ENCODE measurements around the gene MOB1A. TPM values are rescaled to one million over a fixed set of nuclear protein-coding genes. Genes with fewer than 3 reads are reported as not detected.
"Not testable (repeated sequence)": the region's sequence is repeated elsewhere in the genome, so short reads cannot be mapped to it uniquely, and the experiment has no call there.

Gene MOB1A
- total and polyA plus RNA-seq, 4 experiments from 2014 or later, result 135 to 203 (median 139) TPM

- peaks cover 0 to 1% (median 0%) of the 10 kb centered on the region in 4 donors for H3K4me1 Mint-ChIP-seq
- peaks cover 2 to 3% of the 10 kb centered on the region in 2 donors for H3K36me3 Mint-ChIP-seq
- Histone ChIP-seq H3K4me1 (ENCODE audit: insufficient read depth, low read length) (no peaks in the 10 kb centered on the region), H3K27ac (ENCODE audit: low read depth, low read length) (no peak overlapping the region), H3K9me3 (ENCODE audit: control insufficient read depth in 1 of 2, low read length in 2 of 2) (no peaks in the 10 kb centered on the region), H3K27me3 (ENCODE audit: insufficient read depth, low read length) (no peaks in the 10 kb centered on the region), H3K4me3 (ENCODE audit: low read length in 2 of 2) (no peak overlapping the region), H3K36me3 (ENCODE audit: insufficient read depth, low read length) (no peaks in the 10 kb centered on the region)
- peaks cover 11 to 12% of the 10 kb centered on the region in 2 donors for H3K27me3 Mint-ChIP-seq
- H3K4me3 Mint-ChIP-seq, result no peak overlapping the region
- ChIA-PET CTCF (ENCODE audit: partially characterized antibody) (no interaction called here), POLR2A (ENCODE audit: partially characterized antibody) (no interaction called here)
- H3K9me3 Mint-ChIP-seq, result peaks cover 0 to 9% (median under 1%) of the 10 kb centered on the region in 8 donors
- intact Hi-C loops (cut with micrococcal nuclease), result no loop called here
- DNase-seq, result no peak
- no peak overlapping the region for H3K27ac Mint-ChIP-seq
These were observed 50.5 kb downstream of the MOB1A start for GRCh38 chr2:74128206-74128605.

GRCh38 chr2:74123955-74124354 lies 54.7 kb downstream of the MOB1A start:
- H3K27ac Mint-ChIP-seq; H3K27me3 Mint-ChIP-seq; H3K36me3 ChIP-seq (ENCODE audit: insufficient read depth, low read length); intact Hi-C loops (cut with micrococcal nuclease); H3K27ac ChIP-seq (ENCODE audit: low read depth, low read length); H3K4me1 Mint-ChIP-seq; H3K27me3 ChIP-seq (ENCODE audit: insufficient read depth, low read length); DNase-seq; POLR2A ChIA-PET (ENCODE audit: partially characterized antibody); H3K4me3 ChIP-seq (ENCODE audit: low read length in 2 of 2); H3K4me1 ChIP-seq (ENCODE audit: insufficient read depth, low read length); CTCF ChIA-PET (ENCODE audit: partially characterized antibody); H3K9me3 ChIP-seq (ENCODE audit: control insufficient read depth in 1 of 2, low read length in 2 of 2); H3K4me3 Mint-ChIP-seq: not testable (repeated sequence)
- peaks cover 3 to 12% of the 10 kb centered on the region in 2 donors for H3K36me3 Mint-ChIP-seq
- peaks cover 3 to 25% (median 16%) of the 10 kb centered on the region in 8 donors for H3K9me3 Mint-ChIP-seq

GRCh38 chr2:74121846-74122245 lies 56.8 kb downstream of the MOB1A start:
- peak overlapping the region in 3 of 8 donors; percentile 12 to 61 (median 31) for H3K4me3 Mint-ChIP-seq
- H3K9me3 ChIP-seq (ENCODE audit: control insufficient read depth in 1 of 2, low read length in 2 of 2); H3K27ac ChIP-seq (ENCODE audit: low read depth, low read length); intact Hi-C loops (cut with micrococcal nuclease); H3K27ac Mint-ChIP-seq; H3K4me3 ChIP-seq (ENCODE audit: low read length in 2 of 2); H3K4me1 ChIP-seq (ENCODE audit: insufficient read depth, low read length); H3K36me3 ChIP-seq (ENCODE audit: insufficient read depth, low read length); H3K27me3 Mint-ChIP-seq; DNase-seq; H3K27me3 ChIP-seq (ENCODE audit: insufficient read depth, low read length): not testable (repeated sequence)
- H3K9me3 Mint-ChIP-seq, result peaks cover 3 to 25% (median 16%) of the 10 kb centered on the region in 8 donors
- H3K4me1 Mint-ChIP-seq, result peaks cover 4 to 11% (median 7%) of the 10 kb centered on the region in 4 donors
- H3K36me3 Mint-ChIP-seq, result peaks cover 3 to 12% of the 10 kb centered on the region in 2 donors
- ChIA-PET CTCF (ENCODE audit: partially characterized antibody) (interaction anchor here (1.0 to 2.7 kb wide), 7 partner anchors 11 to 888 kb away, joined by 3 to 16 read pairs (median 6); partner anchors contain the start of genes BOLA3, CCT7 and PRADC1), POLR2A (ENCODE audit: partially characterized antibody) (interaction anchor here (2.2 to 3.3 kb wide), 3 partner anchors 26 to 135 kb away, joined by 13 to 23 read pairs (median 15); partner anchors contain the start of genes BOLA3 and MTHFD2)

GRCh38 chr2:74119912-74120825 lies 58.5 kb downstream of the MOB1A start:
- H3K9me3 Mint-ChIP-seq, result peaks cover 3 to 25% (median 16%) of the 10 kb centered on the region in 8 donors
- H3K27ac Mint-ChIP-seq, result peak overlapping the region; percentile 79 to 97 (median 92)
- H3K27me3 Mint-ChIP-seq, result peaks cover 0 to under 1% of the 10 kb centered on the region in 2 donors
- H3K27ac ChIP-seq (ENCODE audit: low read depth, low read length), result peak overlapping the region; percentile 70
- peak overlapping the region; percentile 33 to 94 for H3K4me3 ChIP-seq (ENCODE audit: low read length in 2 of 2)
- H3K4me3 Mint-ChIP-seq, result peak overlapping the region; percentile 85 to 92 (median 88)
- no peaks in the 10 kb centered on the region for H3K27me3 ChIP-seq (ENCODE audit: insufficient read depth, low read length)
- H3K36me3 Mint-ChIP-seq, result peaks cover 3 to 12% of the 10 kb centered on the region in 2 donors
- H3K36me3 ChIP-seq (ENCODE audit: insufficient read depth, low read length), result no peaks in the 10 kb centered on the region
- peak; percentile 79 to 85 (median 80) for DNase-seq
- peaks cover 4 to 11% (median 7%) of the 10 kb centered on the region in 4 donors for H3K4me1 Mint-ChIP-seq
- CTCF ChIA-PET (ENCODE audit: partially characterized antibody), result interaction anchor here (0.6 to 2.7 kb wide), 19 partner anchors 9 to 363 kb away, joined by 3 to 16 read pairs (median 5); partner anchors contain the start of genes BOLA3, CCDC142, DGUOK and MOB1A
- POLR2A ChIA-PET (ENCODE audit: partially characterized antibody), result interaction anchor here (0.7 to 3.3 kb wide), 21 partner anchors 23 to 384 kb away, joined by 3 to 25 read pairs (median 4); partner anchors contain the start of genes BOLA3, DGUOK, MOB1A and MTHFD2
- H3K9me3 ChIP-seq (ENCODE audit: control insufficient read depth in 1 of 2, low read length in 2 of 2), result no peaks in the 10 kb centered on the region
- intact Hi-C loops (cut with micrococcal nuclease), result loop anchor here (1.0 kb wide), 4 partner anchors 27 to 194 kb away; partner anchors contain the start of genes BOLA3, DGUOK, MOB1A and MTHFD2
- no peaks in the 10 kb centered on the region for H3K4me1 ChIP-seq (ENCODE audit: insufficient read depth, low read length)

GRCh38 chr2:74119339-74119738 lies 59.3 kb downstream of the MOB1A start:
- Mint-ChIP-seq H3K9me3 (peaks cover 3 to 25% (median 15%) of the 10 kb centered on the region in 8 donors), H3K36me3 (peaks cover 3 to 12% of the 10 kb centered on the region in 2 donors), H3K27ac (peak overlapping the region in 1 of 7 donors; percentile 79), H3K4me3 (peak overlapping the region in 1 of 8 donors; percentile 27), H3K4me1 (peaks cover 4 to 11% (median 7%) of the 10 kb centered on the region in 4 donors), H3K27me3 (peaks cover 2 to 3% of the 10 kb centered on the region in 2 donors)
- CTCF ChIA-PET (ENCODE audit: partially characterized antibody), result no interaction called here
- Histone ChIP-seq H3K36me3 (ENCODE audit: insufficient read depth, low read length) (no peaks in the 10 kb centered on the region), H3K9me3 (ENCODE audit: control insufficient read depth in 1 of 2, low read length in 2 of 2) (no peaks in the 10 kb centered on the region), H3K27me3 (ENCODE audit: insufficient read depth, low read length) (no peaks in the 10 kb centered on the region), H3K27ac (ENCODE audit: low read depth, low read length) (peak overlapping the region; percentile 70), H3K4me1 (ENCODE audit: insufficient read depth, low read length) (no peaks in the 10 kb centered on the region), H3K4me3 (ENCODE audit: low read length in 2 of 2) (no peak overlapping the region)
- no peak for DNase-seq
- intact Hi-C loops (cut with micrococcal nuclease), result no loop called here
- POLR2A ChIA-PET (ENCODE audit: partially characterized antibody), result interaction anchor here (2.7 to 3.3 kb wide), 2 partner anchors 80 to 132 kb away, joined by 13 to 15 read pairs; partner anchors contain the start of gene MTHFD2

- ChIA-PET CTCF (ENCODE audit: partially characterized antibody) (interaction anchor here (3.0 kb wide), 1 partner anchor 10 kb away, joined by 13 read pairs; no protein-coding TSS in a partner anchor), POLR2A (ENCODE audit: partially characterized antibody) (interaction anchor here (1.3 kb wide), 1 partner anchor 88 kb away, joined by 3 read pairs; no protein-coding TSS in a partner anchor)
- H3K9me3 ChIP-seq (ENCODE audit: control insufficient read depth in 1 of 2, low read length in 2 of 2), result no peaks in the 10 kb centered on the region
- intact Hi-C loops (cut with micrococcal nuclease), result no loop called here
- no peak overlapping the region for H3K27ac ChIP-seq (ENCODE audit: low read depth, low read length)
- H3K4me3 Mint-ChIP-seq, result no peak overlapping the region
- H3K36me3 ChIP-seq (ENCODE audit: insufficient read depth, low read length), result no peaks in the 10 kb centered on the region
- peaks cover 3 to 8% of the 10 kb centered on the region in 2 donors for H3K27me3 Mint-ChIP-seq
- H3K4me1 Mint-ChIP-seq, result no peaks in the 10 kb centered on the region
- H3K27ac Mint-ChIP-seq, result no peak overlapping the region
- no peak for DNase-seq
- H3K9me3 Mint-ChIP-seq, result peaks cover 0 to 4% (median 0%) of the 10 kb centered on the region in 8 donors
- H3K27me3 ChIP-seq (ENCODE audit: insufficient read depth, low read length), result no peaks in the 10 kb centered on the region
- H3K4me1 ChIP-seq (ENCODE audit: insufficient read depth, low read length), result no peaks in the 10 kb centered on the region
- no peak overlapping the region for H3K4me3 ChIP-seq (ENCODE audit: low read length in 2 of 2)
- peaks cover 2 to 4% of the 10 kb centered on the region in 2 donors for H3K36me3 Mint-ChIP-seq
These were observed 67.3 kb downstream of the MOB1A start for GRCh38 chr2:74111380-74111779.

GRCh38 chr2:74110537-74110936 lies 68.1 kb downstream of the MOB1A start:
- no peaks in the 10 kb centered on the region for H3K4me1 ChIP-seq (ENCODE audit: insufficient read depth, low read length)
- CTCF ChIA-PET (ENCODE audit: partially characterized antibody), result interaction anchor here (1.0 to 3.0 kb wide), 2 partner anchors 11 to 286 kb away, joined by 4 to 13 read pairs; no protein-coding TSS in a partner anchor
- peak overlapping the region in 1 of 7 donors; percentile 27 for H3K27ac Mint-ChIP-seq
- no peak overlapping the region for H3K4me3 ChIP-seq (ENCODE audit: low read length in 2 of 2)
- no peaks in the 10 kb centered on the region for H3K4me1 Mint-ChIP-seq
- no peaks in the 10 kb centered on the region for H3K27me3 ChIP-seq (ENCODE audit: insufficient read depth, low read length)
- H3K27ac ChIP-seq (ENCODE audit: low read depth, low read length), result no peak overlapping the region
- no peak overlapping the region for H3K4me3 Mint-ChIP-seq
- POLR2A ChIA-PET (ENCODE audit: partially characterized antibody), result no interaction called here
- H3K27me3 Mint-ChIP-seq, result peaks cover 3 to 8% of the 10 kb centered on the region in 2 donors
- intact Hi-C loops (cut with micrococcal nuclease), result no loop called here
- peaks cover 4% of the 10 kb centered on the region in 2 donors for H3K36me3 Mint-ChIP-seq
- no peaks in the 10 kb centered on the region for H3K36me3 ChIP-seq (ENCODE audit: insufficient read depth, low read length)
- no peaks in the 10 kb centered on the region for H3K9me3 ChIP-seq (ENCODE audit: control insufficient read depth in 1 of 2, low read length in 2 of 2)
- peaks cover 0 to 4% (median 0%) of the 10 kb centered on the region in 8 donors for H3K9me3 Mint-ChIP-seq
- no peak for DNase-seq

All from CD4-positive, alpha-beta memory T cell (primary cell).